Heart left ventricle (tissue), 16 donors: ENCODE data around the gene CAMKMT. TPM values are rescaled to one million over a fixed set of nuclear protein-coding genes. Genes with fewer than 3 reads are reported as not detected.

ENCODE experiments used
- ATAC-seq, 4 donors: fragments of 200-7000 bp; cut with Tn5 transposase; one replicate each; pipeline ENCODE4 v1.9.1; 2020 to 2022; ENCODE audit warnings: moderate library complexity in 4 of 4, mild to moderate bottlenecking in 3 of 4, moderate number of reproducible peaks in 1 of 4
- DNase-seq, 5 donors: peaks; one replicate each; pipeline ENCODE4 v3.0.0-alpha.2; 2020
- H3K27ac ChIP-seq, 12 donors: fragments of 200-600 bp; sonication (generic) in 4 of 12; one replicate each; pipeline versions ENCODE4 v1.5.0 to v1.8.0; 2016 to 2022; ENCODE audit warnings: mild to moderate bottlenecking in 2 of 12
- H3K27me3 ChIP-seq, 9 donors: fragments of 200-600 bp; sonication (generic) in 2 of 9; one replicate each; pipeline versions ENCODE4 v1.5.1 to v1.8.0; 2016 to 2022; ENCODE audit warnings: mild to moderate bottlenecking in 3 of 9
- H3K36me3 ChIP-seq, 9 donors: fragments of 200-600 bp; sonication (generic) in 2 of 9; one replicate each; pipeline versions ENCODE4 v1.5.0 to v1.8.0; 2018 to 2022; ENCODE audit warnings: mild to moderate bottlenecking in 2 of 9
- H3K4me1 ChIP-seq, 12 donors: fragments of 200-600 bp; sonication (generic) in 4 of 12; one replicate each; pipeline versions ENCODE4 v1.5.0 to v1.8.0; 2016 to 2022; ENCODE audit warnings: mild to moderate bottlenecking in 3 of 12
- H3K4me3 ChIP-seq, 12 donors: fragments of 200-600 bp; sonication (generic) in 4 of 12; one replicate each; pipeline versions ENCODE4 v1.5.0 to v1.8.0; 2017 to 2022; ENCODE audit warnings: mild to moderate bottlenecking in 9 of 12, moderate library complexity in 4 of 12
- H3K9me3 ChIP-seq, 12 donors: fragments of 200-600 bp; sonication (generic) in 4 of 12; one replicate each; pipeline versions ENCODE4 v1.5.0 to v1.8.0; 2016 to 2022; ENCODE audit warnings: mild to moderate bottlenecking in 1 of 12
- CTCF ChIP-seq, 12 donors: fragments of 200-600 bp; sonication (generic) in 4 of 12; IDR thresholded peaks; one replicate each; pipeline versions ENCODE4 v1.5.0 to v1.8.0; 2018 to 2022; ENCODE audit warnings: antibody characterized with exemption in 12 of 12, mild to moderate bottlenecking in 5 of 12
- POLR2A ChIP-seq, 2 donors: fragments of 450-650 bp; IDR thresholded peaks; one replicate each; pipeline ENCODE4 v1.6.1; 2017; ENCODE audit warnings: antibody characterized with exemption in 2 of 2, mild to moderate bottlenecking in 2 of 2, moderate library complexity in 2 of 2
- WGBS, 4 donors: extraction: QIAGEN DNeasy Blood & Tissue Kit in 2 of 4; methylation state at CpG; one replicate each; pipeline versions ENCODE4 v1.1.5 to v1.1.7; 2013 to 2018; 5-methylcytosine and 5-hydroxymethylcytosine counted together
- intact Hi-C, 10 donors: fragments of 100-400 bp; cut with DNase I; formaldehyde crosslinking; loops; one replicate each; pipeline versions ENCODE4 v1.11.1 to v1.14.2; 2022
- polyA plus RNA-seq, 2 donors: library from polyadenylated mRNA; stranded (reverse); fragments of 200-250 nt; gene quantifications; one replicate each; pipeline ENCODE4 v1.2.3, GENCODE V29; 2013
- total RNA-seq, 9 donors: library from RNA; depleted of rRNA in 2 of 9; stranded (reverse); fragments of >200 nt in 2 of 9; fragmentation: NEBNext Ultra II Directional in 3 of 9; extraction: Animal tissue kit (Norgen Biotek cat#: 25700) in 3 of 9; gene quantifications; one replicate each; pipeline versions ENCODE4 v1.1.0 to v1.2.4, GENCODE V29; 2016 to 2023
- donor health status: ischemic (EF 13 %, LVEDD 7.1; RV severe dilation, severe dysfunction).
- donor health status: healthy with polysubstance abuse.
- donor health status: DM: no; HTN: yes; CAD: no.
- donor health status: DM: no; HTN: no; CAD: no.
- donor health status: ischemic (EF 25% LVEDD 6.9; RV normal size, moderate dysfunction).
- donor health status: ischemic (EF 25% LVEDD 5.7; RV mildly dilated, moderate dysfunction).
- donor health status: healthy.
- donor health status: DM: yes; HTN: yes; CAD: no.
- donor health status: ischemic (EF 35%, LVEDD 5.7; RV mildly dilated, moderate dysfunction).
- donor health status: nonischemic (EF 11% LVEDD 7.7; RV severe dilation, severe dysfunction).
- donor health status: DM: yes; HTN: yes; CAD: no.
- donor health status: PGD.
- donor health status: ischemic (EF 29% LVEDD 5.4; RV normal size, mild dysfunction).
- donor health status: nonischemic (EF 23%, LVEDD 6.1; RV moderate dilation, normal function).

Gene CAMKMT
- total and polyA plus RNA-seq, 11 donors = 2.5 to 10.1 (median 4.4) TPM

- no peak for TF ChIP-seq POLR2A (IDR thresholded peaks at IDR 0.05)
- peak in 11 of 12 donors; percentile 43 to 75 (median 58) for TF ChIP-seq CTCF (IDR thresholded peaks at IDR 0.05)
- Histone ChIP-seq H3K27ac (no peak overlapping the region), H3K36me3 (no peaks in the 10 kb centered on the region), H3K4me1 (no peaks in the 10 kb centered on the region), H3K27me3 (no peaks in the 10 kb centered on the region), H3K9me3 (peaks cover 0 to 2% (median 0%) of the 10 kb centered on the region in 12 donors), H3K4me3 (no peak overlapping the region)
- DNase-seq (peak in 3 of 5 donors; percentile 16 to 40 (median 36)), ATAC-seq (no peak)
- intact Hi-C loops = loop anchor here (1.0 to 10.0 kb wide), 8 partner anchors 82 to 565 kb away; no protein-coding TSS in a partner anchor
- 58 to 63% (median 60%) methylated on average over 3 of the region's 3 CpGs for WGBS, 4 donors
These were observed 30.7 kb downstream of the CAMKMT start for GRCh38 chr2:44392338-44392943.

- no peaks in the 10 kb centered on the region for H3K4me1 ChIP-seq
- DNase-seq (no peak), ATAC-seq (no peak)
- no peaks in the 10 kb centered on the region for H3K36me3 ChIP-seq
- peak overlapping the region in 1 of 12 donors; percentile 1 for H3K4me3 ChIP-seq
- TF ChIP-seq POLR2A (IDR thresholded peaks at IDR 0.05) (no peak), CTCF (IDR thresholded peaks at IDR 0.05) (no peak)
- WGBS, 4 donors = 53 to 60% (median 54%) methylated on average over 7 of the region's 7 CpGs
- no peaks in the 10 kb centered on the region for H3K9me3 ChIP-seq
- no peak overlapping the region for H3K27ac ChIP-seq
- intact Hi-C loops = loop anchor here in 5 of 10 donors (5.0 to 10.0 kb wide), 4 partner anchors 77 to 557 kb away; no protein-coding TSS in a partner anchor
- H3K27me3 ChIP-seq = no peaks in the 10 kb centered on the region
These were observed 35.9 kb downstream of the CAMKMT start for GRCh38 chr2:44397447-44398175.

GRCh38 chr2:44398243-44398897 is 36.6 kb downstream of the CAMKMT start:
- intact Hi-C loops = loop anchor here in 5 of 10 donors (5.0 to 10.0 kb wide), 4 partner anchors 76 to 556 kb away; no protein-coding TSS in a partner anchor
- TF ChIP-seq CTCF (IDR thresholded peaks at IDR 0.05) (no peak), POLR2A (IDR thresholded peaks at IDR 0.05) (no peak)
- Histone ChIP-seq H3K27ac (no peak overlapping the region), H3K9me3 (no peaks in the 10 kb centered on the region), H3K4me1 (no peaks in the 10 kb centered on the region), H3K27me3 (no peaks in the 10 kb centered on the region), H3K4me3 (peak overlapping the region in 1 of 12 donors; percentile 1), H3K36me3 (no peaks in the 10 kb centered on the region)
- 85 to 91% (median 87%) methylated on average over 6 of the region's 6 CpGs for WGBS, 4 donors
- ATAC-seq (no peak), DNase-seq (no peak)

GRCh38 chr2:44420725-44421124 is 59.0 kb downstream of the CAMKMT start:
- DNase-seq = no peak
- intact Hi-C loops = no loop called here
- WGBS, 4 donors = 96 to 100% (median 98%) methylated on average over 1 of the region's 1 CpG
- ATAC-seq = no peak
- TF ChIP-seq POLR2A (IDR thresholded peaks at IDR 0.05) (no peak), CTCF (IDR thresholded peaks at IDR 0.05) (no peak)
- peaks cover 0 to 4% (median 0%) of the 10 kb centered on the region in 12 donors for H3K9me3 ChIP-seq
- H3K27ac ChIP-seq = no peak overlapping the region
- H3K4me1 ChIP-seq = no peaks in the 10 kb centered on the region
- no peaks in the 10 kb centered on the region for H3K36me3 ChIP-seq
- H3K4me3 ChIP-seq = no peak overlapping the region
- H3K27me3 ChIP-seq = no peaks in the 10 kb centered on the region
